Hematopoietic multipotent progenitor cell treated with erythropoietin and hydrocortisone succinate and interleukin-3 and kit ligand, for 6 days (in vitro differentiated cells): Measurements from ENCODE around the gene PLD1.

Experiments
- DNase-seq: peaks from one replicate; pipeline ENCODE4 v3.0.0-alpha.2; 2015

PLD1 gene

GRCh38 chr3:171790898-171791691, 19.2 kb downstream of the PLD1 start:
- DNase-seq: no peak

GRCh38 chr3:171790574-171790897, 19.7 kb downstream of the PLD1 start:
- DNase-seq: no peak

- no peak for DNase-seq
These were observed 20.4 kb downstream of the PLD1 start for GRCh38 chr3:171789759-171790505.

- DNase-seq: no peak
These were observed 21.5 kb downstream of the PLD1 start for GRCh38 chr3:171788546-171789351.

GRCh38 chr3:171786997-171787396, 23.3 kb downstream of the PLD1 start:
- no peak for DNase-seq

- no peak for DNase-seq
These were observed 25.3 kb downstream of the PLD1 start for GRCh38 chr3:171784937-171785336.

- no peak for DNase-seq
These were observed 25.9 kb downstream of the PLD1 start for GRCh38 chr3:171784387-171784786.

- DNase-seq: no peak
These were observed 26.7 kb downstream of the PLD1 start for GRCh38 chr3:171783626-171784025.

- DNase-seq: no peak
These were observed 27.2 kb downstream of the PLD1 start for GRCh38 chr3:171783086-171783485.

- DNase-seq: no peak
These were observed 27.7 kb downstream of the PLD1 start for GRCh38 chr3:171782617-171783016.

GRCh38 chr3:171781711-171782127, 28.6 kb downstream of the PLD1 start:
- no peak for DNase-seq

- no peak for DNase-seq
These were observed 31.8 kb downstream of the PLD1 start for GRCh38 chr3:171778493-171778892.

GRCh38 chr3:171777596-171777995, 32.7 kb downstream of the PLD1 start:
- no peak for DNase-seq

GRCh38 chr3:171776839-171777583, 33.3 kb downstream of the PLD1 start:
- DNase-seq: peak; percentile 39

- no peak for DNase-seq
These were observed 33.9 kb downstream of the PLD1 start for GRCh38 chr3:171776411-171776810.

GRCh38 chr3:171775943-171776342, 34.3 kb downstream of the PLD1 start:
- no peak for DNase-seq

GRCh38 chr3:171774521-171774920, 35.8 kb downstream of the PLD1 start:
- DNase-seq: no peak

- DNase-seq: peak; percentile 88
These were observed 37.7 kb downstream of the PLD1 start for GRCh38 chr3:171772427-171773056.

GRCh38 chr3:171770689-171771620, 39.3 kb downstream of the PLD1 start:
- peak; percentile 80 for DNase-seq

GRCh38 chr3:171769461-171769860, 40.8 kb downstream of the PLD1 start:
- DNase-seq: no peak

- DNase-seq: no peak
These were observed 41.3 kb downstream of the PLD1 start for GRCh38 chr3:171768986-171769385.
